ENCODE measurements around the gene CACNA1G.

The CACNA1G gene

GRCh38 chr17:50536683-50537646 lies 23.6 kb upstream of the CACNA1G start:
- Mint-ChIP-seq H3K4me3 (no peak overlapping the region), H3K27ac (ENCODE audit: low read depth) (no peak overlapping the region), H3K4me1 (peaks cover 20% of the 10 kb centered on the region), H3K36me3 (ENCODE audit: insufficient read depth) (peaks cover 2% of the 10 kb centered on the region), H3K27me3 (peaks cover 46% of the 10 kb centered on the region), H3K9me3 (no peaks in the 10 kb centered on the region)
- DNase-seq (ENCODE audit: low spot score in 2 of 2) (no peak), ATAC-seq (replicated peaks; ENCODE audit: extremely low read depth, poor library complexity, severe bottlenecking) (no peak)

- no peak overlapping the region for H3K4me3 Mint-ChIP-seq
Observed at GRCh38 chr17:50537721-50538548, 22.6 kb upstream of the CACNA1G start.

GRCh38 chr17:50538549-50539410 lies 21.7 kb upstream of the CACNA1G start:
- DNase-seq (ENCODE audit: low spot score in 2 of 2), result no peak
- no peak overlapping the region for H3K4me3 Mint-ChIP-seq
- H3K36me3 Mint-ChIP-seq (ENCODE audit: insufficient read depth), result peaks cover 3% of the 10 kb centered on the region
- H3K27me3 Mint-ChIP-seq, result peaks cover 30% of the 10 kb centered on the region
- H3K4me1 Mint-ChIP-seq, result peaks cover 12% of the 10 kb centered on the region
- ATAC-seq (replicated peaks; ENCODE audit: extremely low read depth, poor library complexity, severe bottlenecking), result no peak
- no peaks in the 10 kb centered on the region for H3K9me3 Mint-ChIP-seq
- H3K27ac Mint-ChIP-seq (ENCODE audit: low read depth), result no peak overlapping the region

More at GRCh38 chr17:50537721-50538548, 22.6 kb upstream of the CACNA1G start:
- Mint-ChIP-seq H3K27ac (ENCODE audit: low read depth) (no peak overlapping the region), H3K27me3 (peaks cover 37% of the 10 kb centered on the region), H3K36me3 (ENCODE audit: insufficient read depth) (peaks cover 3% of the 10 kb centered on the region), H3K4me1 (peaks cover 20% of the 10 kb centered on the region), H3K9me3 (no peaks in the 10 kb centered on the region)
- no peak for DNase-seq (ENCODE audit: low spot score in 2 of 2)
- no peak for ATAC-seq (replicated peaks; ENCODE audit: extremely low read depth, poor library complexity, severe bottlenecking)

GRCh38 chr17:50539762-50540559 lies 20.6 kb upstream of the CACNA1G start:
- Mint-ChIP-seq H3K9me3 (no peaks in the 10 kb centered on the region), H3K27ac (ENCODE audit: low read depth) (no peak overlapping the region), H3K36me3 (ENCODE audit: insufficient read depth) (peaks cover 3% of the 10 kb centered on the region), H3K4me1 (peaks cover 8% of the 10 kb centered on the region), H3K27me3 (peaks cover 30% of the 10 kb centered on the region), H3K4me3 (no peak overlapping the region)
- ATAC-seq (replicated peaks; ENCODE audit: extremely low read depth, poor library complexity, severe bottlenecking) (no peak), DNase-seq (ENCODE audit: low spot score in 2 of 2) (no peak)

- Mint-ChIP-seq H3K36me3 (ENCODE audit: insufficient read depth) (peaks cover 3% of the 10 kb centered on the region), H3K27ac (ENCODE audit: low read depth) (no peak overlapping the region), H3K4me1 (peaks cover 8% of the 10 kb centered on the region), H3K27me3 (peaks cover 24% of the 10 kb centered on the region), H3K9me3 (no peaks in the 10 kb centered on the region), H3K4me3 (no peak overlapping the region)
- ATAC-seq (replicated peaks; ENCODE audit: extremely low read depth, poor library complexity, severe bottlenecking) (no peak), DNase-seq (ENCODE audit: low spot score in 2 of 2) (no peak)
Observed at GRCh38 chr17:50540560-50541401, 19.7 kb upstream of the CACNA1G start.

- no peak for ATAC-seq (replicated peaks; ENCODE audit: extremely low read depth, poor library complexity, severe bottlenecking)
- H3K4me1 Mint-ChIP-seq, result peaks cover 8% of the 10 kb centered on the region
- H3K36me3 Mint-ChIP-seq (ENCODE audit: insufficient read depth), result peaks cover 3% of the 10 kb centered on the region
Observed at GRCh38 chr17:50541402-50541715, 19.2 kb upstream of the CACNA1G start.

GRCh38 chr17:50541716-50542688 lies 18.5 kb upstream of the CACNA1G start:
- DNase-seq (ENCODE audit: low spot score in 2 of 2), result peak; percentile 65 to 76
- Mint-ChIP-seq H3K36me3 (ENCODE audit: insufficient read depth) (peaks cover 6% of the 10 kb centered on the region), H3K9me3 (no peaks in the 10 kb centered on the region), H3K4me3 (peak overlapping the region; percentile 81), H3K27me3 (peaks cover 16% of the 10 kb centered on the region), H3K4me1 (peaks cover 12% of the 10 kb centered on the region), H3K27ac (ENCODE audit: low read depth) (no peak overlapping the region)
- peak; percentile 74 for ATAC-seq (replicated peaks; ENCODE audit: extremely low read depth, poor library complexity, severe bottlenecking)

More at GRCh38 chr17:50541402-50541715, 19.2 kb upstream of the CACNA1G start:
- Mint-ChIP-seq H3K27ac (ENCODE audit: low read depth) (no peak overlapping the region), H3K9me3 (no peaks in the 10 kb centered on the region), H3K27me3 (peaks cover 18% of the 10 kb centered on the region), H3K4me3 (peak overlapping the region; percentile 81)
- no peak for DNase-seq (ENCODE audit: low spot score in 2 of 2)

GRCh38 chr17:50542795-50543774 lies 17.4 kb upstream of the CACNA1G start:
- Mint-ChIP-seq H3K27ac (ENCODE audit: low read depth) (no peak overlapping the region), H3K4me1 (peaks cover 19% of the 10 kb centered on the region), H3K36me3 (ENCODE audit: insufficient read depth) (peaks cover 6% of the 10 kb centered on the region), H3K27me3 (peaks cover 16% of the 10 kb centered on the region), H3K4me3 (peak overlapping the region; percentile 81), H3K9me3 (no peaks in the 10 kb centered on the region)
- no peak for DNase-seq (ENCODE audit: low spot score in 2 of 2)
- ATAC-seq (replicated peaks; ENCODE audit: extremely low read depth, poor library complexity, severe bottlenecking), result no peak

GRCh38 chr17:50544516-50544915 lies 16.0 kb upstream of the CACNA1G start:
- Mint-ChIP-seq H3K9me3 (no peaks in the 10 kb centered on the region), H3K27ac (ENCODE audit: low read depth) (no peak overlapping the region), H3K27me3 (peaks cover 16% of the 10 kb centered on the region), H3K36me3 (ENCODE audit: insufficient read depth) (peaks cover 6% of the 10 kb centered on the region), H3K4me3 (no peak overlapping the region), H3K4me1 (peaks cover 19% of the 10 kb centered on the region)
- ATAC-seq (replicated peaks; ENCODE audit: extremely low read depth, poor library complexity, severe bottlenecking) (no peak), DNase-seq (ENCODE audit: low spot score in 2 of 2) (no peak)

Data from central memory CD8-positive, alpha-beta T cell (primary cell).